Activated T-cell treated with anti-CD3 and anti-CD28 coated beads, Interleukin-2, amount 50 U/mL, for 48 hours (primary cell): ENCODE data around the gene BRD3.

ENCODE experiments used
- DNase-seq, 2 experiments: peaks; one replicate each; pipeline ENCODE4 v3.0.0-alpha.2; 2020

The BRD3 gene

GRCh38 chr9:134035041-134036039, 32.5 kb downstream of the BRD3 start:
- DNase-seq, result no peak

DNA sequence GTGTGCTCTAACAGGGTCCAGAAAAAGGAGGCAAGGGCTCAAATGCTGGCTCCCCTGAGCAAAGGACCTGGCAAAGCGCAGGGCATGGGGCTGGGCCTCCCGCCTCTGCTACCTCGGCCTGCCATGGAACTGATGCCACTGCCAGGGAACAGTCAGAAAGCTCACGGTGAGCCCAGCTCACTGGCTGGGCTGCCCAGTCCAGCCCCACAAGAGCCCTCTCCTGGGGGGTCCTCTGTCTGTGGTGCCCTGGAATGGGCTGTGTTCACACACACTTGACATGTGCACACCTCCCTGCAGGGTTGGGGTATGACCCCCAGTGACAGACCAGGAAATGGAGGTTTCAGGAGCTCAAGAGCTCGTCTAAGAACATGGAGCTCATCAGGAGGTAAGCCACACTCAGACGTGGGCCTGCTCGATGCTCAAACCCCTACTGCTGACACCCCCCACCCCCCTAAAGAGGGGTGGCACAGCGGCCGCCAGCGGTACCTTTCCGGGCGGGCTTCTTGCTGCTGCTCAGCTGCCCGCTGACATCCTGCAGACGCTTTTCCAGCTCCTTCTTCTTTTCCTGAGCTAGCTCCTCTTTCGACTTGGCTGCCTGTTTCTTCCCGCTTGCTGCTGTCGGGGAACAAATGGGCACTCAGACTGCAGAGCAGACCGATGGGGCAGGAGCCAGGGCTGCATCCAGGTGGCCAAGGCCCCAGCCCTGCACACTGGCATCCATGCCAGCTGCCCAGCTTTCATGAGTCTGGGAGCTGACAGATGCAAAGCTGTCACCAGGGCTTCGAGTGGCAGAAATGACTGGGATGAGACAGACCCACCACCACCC, 33.4 kb downstream of the BRD3 start:
- DNase-seq, result no peak

GRCh38 chr9:134033516-134034214, 34.2 kb downstream of the BRD3 start:
- DNase-seq, result no peak

DNA sequence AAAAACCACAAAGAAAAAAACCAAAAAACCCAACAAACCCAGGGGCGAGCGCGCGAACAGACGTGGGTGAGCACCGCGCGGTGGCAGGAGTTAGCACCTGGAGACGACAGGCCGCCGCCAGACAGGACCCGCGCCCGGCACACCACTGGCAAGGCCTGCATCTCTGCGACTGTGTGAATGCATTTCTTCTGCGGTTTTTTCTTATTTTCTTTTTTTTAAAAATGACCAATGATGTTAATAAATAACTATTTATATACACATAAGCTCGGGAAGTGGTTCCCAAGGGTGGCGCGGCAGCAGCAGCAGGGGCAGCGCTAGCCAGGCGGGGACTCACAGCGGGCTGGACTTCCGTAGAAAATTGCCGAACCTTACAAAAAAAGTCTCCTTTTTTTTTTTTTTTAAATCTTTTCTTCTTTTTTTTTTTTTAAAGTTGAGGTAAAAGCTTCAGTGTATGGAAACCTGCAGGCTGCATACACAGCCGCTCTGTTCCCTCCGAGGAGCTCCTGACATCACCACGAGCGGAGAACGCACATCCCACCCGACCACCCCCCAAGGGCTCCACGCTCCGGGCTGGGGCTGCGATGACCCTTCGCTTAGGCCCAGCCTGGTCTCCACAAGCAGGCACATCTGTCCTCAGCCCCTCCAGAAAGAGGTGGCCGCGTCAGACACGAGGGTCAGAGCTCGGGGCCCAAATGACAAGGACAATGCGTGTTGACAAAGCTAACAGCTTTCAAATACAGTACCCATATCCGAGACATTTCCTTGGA, 35.2 kb downstream of the BRD3 start:
- DNase-seq, result no peak

- no peak for DNase-seq
Observed at GRCh38 chr9:134031783-134032182, 36.0 kb downstream of the BRD3 start.

DNA sequence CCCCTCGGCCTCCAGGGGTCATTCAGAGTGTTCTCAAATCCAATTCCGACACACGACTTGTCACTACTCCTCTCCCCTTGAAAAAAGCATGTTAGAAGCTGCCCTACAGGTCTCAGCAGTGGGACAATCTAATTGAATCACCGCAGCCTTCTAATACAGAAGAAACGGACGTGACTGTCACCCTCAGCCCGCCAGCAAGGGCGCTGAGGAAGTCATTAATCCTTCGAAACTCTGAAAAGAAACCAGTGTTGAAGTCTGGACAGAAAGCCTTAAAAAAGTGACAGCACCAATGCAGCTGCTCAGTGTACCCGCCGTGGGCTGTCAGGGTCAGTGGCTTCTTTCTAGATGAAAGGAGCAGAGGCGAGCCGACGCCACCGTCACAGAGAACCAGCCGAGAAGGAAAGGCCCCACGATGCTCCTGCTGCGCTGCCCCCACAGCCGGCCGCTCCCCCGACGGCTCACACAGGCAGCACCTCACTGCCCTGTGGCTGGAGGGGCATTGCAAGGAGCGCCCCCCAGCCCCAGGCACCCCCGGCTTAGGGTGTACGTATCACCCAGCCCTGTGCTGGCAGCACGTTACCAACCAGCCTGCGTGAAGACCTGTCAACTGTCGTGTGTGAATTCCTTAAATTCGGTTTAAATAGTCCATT, 36.9 kb downstream of the BRD3 start:
- DNase-seq, result no peak

DNA sequence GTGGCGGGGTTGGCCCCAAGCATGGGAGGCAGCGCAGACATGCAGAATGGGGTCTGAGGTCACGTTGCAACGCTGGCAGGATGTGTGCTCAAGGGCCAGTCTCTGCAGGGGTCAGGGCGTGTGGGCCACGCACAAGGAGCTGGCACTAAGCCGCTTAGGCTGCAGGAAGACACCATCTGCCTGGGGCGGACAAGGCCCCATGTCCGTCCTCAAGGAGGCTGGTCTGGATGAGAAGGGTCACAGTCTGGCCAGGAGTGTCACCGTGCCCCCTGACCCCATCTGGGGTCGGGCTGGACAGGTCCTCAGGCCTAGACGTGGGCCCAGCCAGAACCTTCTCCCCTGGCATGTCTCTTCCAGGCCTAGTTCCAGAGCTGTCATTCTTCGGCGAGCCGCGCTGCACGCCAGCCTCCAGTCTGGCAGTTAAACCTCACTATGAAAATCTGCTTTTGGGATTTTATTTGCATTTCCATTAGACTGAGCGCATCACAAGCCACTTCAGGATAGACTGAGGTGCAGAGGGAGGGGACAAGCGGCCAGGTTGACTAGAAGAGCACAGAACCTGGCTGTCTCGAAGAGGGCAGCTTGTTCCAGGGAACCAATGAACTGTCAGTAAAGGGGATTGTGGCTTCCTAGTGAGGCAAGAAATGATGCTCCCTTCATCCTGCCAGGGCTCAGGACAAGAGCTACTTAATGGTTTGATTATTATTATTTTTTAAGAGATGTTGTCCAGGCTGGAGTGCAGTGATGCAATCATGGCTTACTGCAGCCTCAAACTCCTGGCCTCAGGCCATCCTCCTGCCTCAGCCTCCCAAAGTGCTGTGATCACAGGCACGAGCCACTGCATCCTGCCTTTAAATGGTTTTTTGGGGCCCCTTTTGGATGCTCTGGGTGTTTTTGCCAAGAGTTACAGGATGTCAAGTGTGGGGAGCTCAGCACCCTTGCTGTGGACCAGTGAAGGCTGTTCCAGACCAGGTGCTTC, 38.3 kb downstream of the BRD3 start:
- DNase-seq, result no peak

- no peak for DNase-seq
Observed at GRCh38 chr9:134028575-134029247, 39.1 kb downstream of the BRD3 start.

DNA sequence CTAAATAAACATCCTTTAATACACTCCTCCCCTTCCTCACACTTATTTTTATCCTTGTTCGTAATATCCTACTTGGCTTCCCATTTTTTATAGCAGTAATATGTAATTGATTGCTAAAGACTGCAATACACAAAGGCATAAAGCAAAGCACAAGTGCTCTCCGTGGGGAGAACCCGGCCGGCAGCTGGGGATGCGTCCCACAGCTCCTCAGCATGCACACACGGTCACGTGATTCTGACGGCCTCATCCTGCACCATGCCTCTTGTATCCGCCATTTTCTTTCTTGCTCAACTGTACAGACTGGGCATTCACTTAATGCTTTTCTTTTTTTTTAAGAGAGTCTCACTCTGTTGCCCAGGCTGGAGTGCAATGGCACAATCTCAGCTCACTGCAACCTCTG, 39.8 kb downstream of the BRD3 start:
- no peak for DNase-seq

GRCh38 chr9:134027561-134027960, 40.3 kb downstream of the BRD3 start:
- no peak for DNase-seq

DNA sequence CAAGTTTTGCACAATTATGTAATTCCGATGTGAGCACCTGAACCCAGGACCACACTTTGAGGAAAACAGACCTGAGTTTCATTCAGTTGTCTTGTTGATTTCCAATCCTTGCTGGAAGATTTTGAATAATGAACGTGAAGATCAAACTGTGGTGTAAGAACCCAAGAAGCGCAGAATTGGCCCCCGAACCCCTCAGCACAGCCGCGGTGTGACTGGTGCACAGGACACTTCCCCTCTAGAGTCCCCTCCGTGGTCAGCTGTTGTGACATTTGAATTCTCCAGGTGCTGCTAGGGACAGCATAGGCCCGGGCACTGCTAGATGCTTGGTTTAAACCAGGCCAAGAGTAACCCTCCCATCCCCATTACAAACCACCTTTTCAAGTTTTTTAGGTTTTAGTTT, 40.8 kb downstream of the BRD3 start:
- DNase-seq, result no peak

GRCh38 chr9:134026581-134026980, 41.2 kb downstream of the BRD3 start:
- DNase-seq, result no peak

- peak; percentile 70 to 73 for DNase-seq
Observed at GRCh38 chr9:134025606-134026541, 42.0 kb downstream of the BRD3 start.

DNA sequence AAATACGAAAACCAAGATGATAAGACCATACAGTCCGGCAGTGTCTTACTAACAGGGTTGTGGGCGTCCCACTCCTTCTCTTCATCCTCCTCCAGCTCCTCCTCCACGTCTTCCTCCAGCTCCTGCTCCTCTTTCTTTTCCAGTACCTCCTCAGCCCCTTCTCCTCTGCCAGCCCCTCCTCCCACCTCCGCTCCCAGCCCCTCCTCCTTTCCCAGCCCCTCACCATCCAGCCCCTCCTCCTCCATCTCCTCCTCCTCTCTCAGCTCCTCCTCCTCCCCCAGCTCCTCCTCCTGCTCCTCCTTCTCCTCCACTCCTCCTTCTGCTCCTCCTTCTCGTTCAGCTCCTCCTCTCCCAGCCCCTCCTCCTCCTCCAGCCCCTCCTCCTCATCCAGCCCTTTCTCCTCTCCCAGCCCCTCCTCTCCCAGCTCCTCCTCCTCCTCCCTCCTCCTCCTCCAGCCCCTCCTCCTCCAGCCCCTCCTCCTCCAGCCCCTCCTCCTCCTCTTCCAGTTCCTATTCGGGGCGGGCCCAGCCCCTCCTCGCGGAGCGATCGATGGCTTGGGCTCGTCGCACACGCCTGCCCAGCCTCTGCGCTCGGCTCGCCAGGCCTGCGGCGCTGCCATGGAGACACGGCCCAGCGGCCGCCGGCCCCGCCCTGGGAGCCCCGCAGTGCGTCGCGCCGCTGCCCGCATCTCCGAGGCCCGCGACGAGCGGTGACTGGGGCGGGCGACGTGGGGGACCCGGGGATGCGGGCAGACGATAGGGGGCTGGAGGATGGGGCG, 42.8 kb downstream of the BRD3 start, which contains the start of gene BRD3OS:
Gene BRD3OS (plus strand): TSS at position 654 of the 778 bp plus-strand sequence. CDS start 1,267 bp downstream, outside the sequence.
- DNase-seq, result peak; percentile 89 to 92

DNA sequence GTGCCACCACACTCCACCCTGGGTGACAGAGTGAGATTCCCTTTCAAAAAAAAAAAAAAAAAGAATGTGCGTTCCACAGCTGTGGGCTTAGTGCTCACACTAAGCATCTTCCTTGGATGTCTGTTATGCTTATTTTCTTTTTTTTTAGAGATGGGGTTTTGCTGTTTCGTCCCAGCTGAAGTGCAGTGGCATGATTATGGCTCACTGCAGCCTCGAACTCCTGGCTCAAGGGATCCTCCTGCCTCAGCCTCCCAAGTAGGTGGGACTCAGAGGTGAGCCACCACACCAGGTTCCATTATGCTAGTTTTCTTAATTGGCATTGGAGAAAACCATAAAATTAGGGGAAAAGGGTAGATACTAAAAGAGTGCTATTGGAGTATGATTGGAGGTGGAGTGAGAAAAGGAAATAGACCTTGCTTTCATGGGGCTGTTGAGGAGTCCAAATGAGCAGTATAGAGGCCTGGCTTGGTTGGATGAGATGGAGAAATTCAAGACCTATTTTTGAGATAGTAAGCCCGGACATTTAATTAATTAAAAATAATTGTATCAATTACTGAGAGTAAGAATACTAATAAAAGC, 43.5 kb downstream of the BRD3 start:
- DNase-seq, result no peak

GRCh38 chr9:134014946-134015345, 52.9 kb downstream of the BRD3 start:
- no peak for DNase-seq

- DNase-seq, result no peak
Observed at GRCh38 chr9:134011401-134011800, 56.4 kb downstream of the BRD3 start.
